Amniotic stem cell (primary cell): ENCODE results near the gene RTN4R.

Experiments used
- DNase-seq: peaks from one replicate; lab custom pipeline; 2025; lab: John Stamatoyannopoulos, UW

The RTN4R gene

DNA sequence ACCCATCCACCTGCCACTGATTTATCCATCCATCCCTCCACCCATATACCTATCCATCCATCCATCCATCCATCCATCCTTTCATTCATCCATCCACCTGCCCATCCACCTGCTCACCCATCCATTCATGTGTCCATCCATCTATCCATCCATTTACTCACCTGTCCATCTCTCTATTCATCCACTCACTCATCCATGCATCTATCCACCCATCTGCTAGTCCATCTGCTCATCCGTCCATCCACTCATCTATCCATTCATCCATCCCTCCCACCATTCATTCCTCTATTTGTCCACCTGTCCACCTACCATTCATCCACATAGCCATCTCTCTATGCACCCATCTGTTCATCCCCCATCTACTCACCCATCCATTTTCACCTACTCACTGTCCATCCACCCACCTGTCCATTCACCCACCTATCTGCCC, 68.7 kb downstream of the RTN4R start:
- DNase-seq = no peak

- no peak for DNase-seq
These were observed 69.4 kb downstream of the RTN4R start for GRCh38 chr22:20198557-20199319.

GRCh38 chr22:20197407-20198030, 70.6 kb downstream of the RTN4R start:
- DNase-seq = no peak

DNA sequence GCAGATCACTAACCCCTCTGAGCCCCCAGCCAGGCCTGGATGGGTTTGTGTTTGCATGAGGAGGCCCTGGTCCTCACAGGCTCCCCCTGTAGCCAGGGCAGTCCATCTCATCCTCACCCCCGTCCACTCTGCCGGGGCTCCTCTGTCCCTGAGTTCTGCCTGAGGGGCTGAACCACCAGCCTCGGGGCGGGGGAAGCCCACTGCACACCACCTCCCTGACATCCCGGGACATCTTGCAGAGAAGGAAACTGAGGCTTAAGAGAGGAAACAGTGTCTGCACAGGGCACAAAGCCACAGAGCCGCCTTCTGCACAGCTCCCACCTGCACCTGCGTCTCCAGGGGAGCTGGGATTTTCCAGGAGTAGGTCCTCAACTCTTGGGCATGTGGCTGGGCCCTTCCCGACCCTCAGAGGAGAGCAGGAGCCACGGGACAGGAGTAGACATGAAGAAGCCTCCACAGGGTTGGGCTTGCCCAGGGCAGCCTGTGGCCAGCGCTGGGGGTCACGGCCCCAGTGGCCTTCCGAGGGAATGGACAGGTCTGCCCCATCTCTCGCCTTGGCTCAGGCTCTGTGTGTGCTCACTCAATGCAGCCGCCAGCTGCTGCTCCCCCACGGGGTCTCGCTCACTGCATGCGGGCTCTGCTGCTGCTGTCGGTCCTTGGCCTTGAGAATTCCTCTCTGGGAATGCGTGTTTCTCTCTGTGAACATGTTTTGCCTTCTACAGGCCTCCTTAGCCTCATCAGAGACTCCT, 71.8 kb downstream of the RTN4R start:
- no peak for DNase-seq

- DNase-seq = no peak
These were observed 73.2 kb downstream of the RTN4R start for GRCh38 chr22:20194681-20195593.

GRCh38 chr22:20193761-20194494, 74.2 kb downstream of the RTN4R start:
- no peak for DNase-seq

DNA sequence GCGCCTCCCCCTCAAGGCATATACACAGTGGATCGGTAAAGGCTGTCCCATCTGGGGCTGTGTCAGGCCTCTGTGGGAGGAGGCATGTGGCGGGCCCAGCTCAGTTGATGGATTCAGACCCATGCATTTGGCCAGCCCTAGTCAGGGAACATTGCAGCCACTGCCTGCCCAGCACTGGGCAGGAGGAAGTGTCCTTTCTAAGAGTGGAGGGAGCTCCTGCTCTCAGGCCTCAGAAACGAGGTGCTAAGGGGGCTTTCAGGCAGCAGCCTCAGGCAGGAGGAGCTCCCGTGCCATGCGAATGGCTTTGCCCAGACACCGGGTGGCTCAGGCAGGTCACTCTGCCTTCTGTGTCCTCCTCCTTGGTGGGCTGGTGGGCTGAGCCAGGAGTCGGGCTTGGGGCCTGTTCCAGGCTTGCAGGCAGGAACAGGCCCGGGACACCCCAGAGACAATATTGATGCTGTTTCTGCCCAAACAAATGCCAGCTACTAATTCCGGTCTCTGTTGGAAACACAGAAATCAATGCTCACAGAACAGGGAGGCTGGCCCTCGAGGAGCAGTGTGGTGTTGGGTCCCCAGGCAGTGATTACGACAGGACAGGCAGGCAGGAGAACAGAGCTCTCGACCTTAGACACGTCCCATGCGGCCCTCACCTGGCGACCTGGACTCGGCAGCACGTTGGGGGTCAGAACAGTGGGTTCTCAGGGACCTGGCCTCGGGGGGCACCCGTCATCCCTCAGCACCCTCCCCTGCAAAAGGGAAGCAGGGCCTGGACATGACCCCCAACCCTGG, 75.0 kb downstream of the RTN4R start:
- no peak for DNase-seq

DNA sequence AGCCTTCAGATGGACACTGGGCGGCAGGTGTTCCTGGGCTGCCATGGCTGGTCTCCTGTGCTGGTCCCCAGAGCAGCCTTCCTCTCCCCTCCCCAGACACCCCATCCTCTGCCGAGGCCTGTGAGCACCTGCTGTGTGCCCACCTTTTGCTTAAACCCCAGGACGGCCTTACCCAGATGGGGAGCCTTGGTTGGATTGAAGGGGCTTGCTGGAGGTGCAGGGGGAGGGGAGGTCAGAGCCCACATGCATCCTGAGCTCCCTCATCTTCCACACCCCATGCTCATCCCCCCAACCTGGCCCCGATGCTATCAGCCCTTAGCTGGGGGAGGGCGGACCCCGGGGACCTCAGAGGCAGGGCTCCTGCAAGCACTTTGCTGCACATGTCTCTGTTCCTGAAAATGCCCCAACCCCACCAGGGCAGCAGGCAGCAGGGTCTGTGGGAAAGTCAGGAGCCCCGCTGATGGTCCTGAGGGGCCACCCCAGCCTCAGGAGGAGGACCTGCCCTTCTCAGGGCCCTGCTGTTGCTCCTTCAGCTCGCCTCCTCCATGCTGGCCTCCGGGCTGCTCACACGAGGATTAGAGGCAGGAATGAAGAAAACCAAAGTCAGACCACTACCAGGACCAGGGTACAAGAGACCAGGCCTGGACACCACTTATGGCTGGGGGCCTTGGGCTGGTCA, 75.7 kb downstream of the RTN4R start:
- no peak for DNase-seq

DNA sequence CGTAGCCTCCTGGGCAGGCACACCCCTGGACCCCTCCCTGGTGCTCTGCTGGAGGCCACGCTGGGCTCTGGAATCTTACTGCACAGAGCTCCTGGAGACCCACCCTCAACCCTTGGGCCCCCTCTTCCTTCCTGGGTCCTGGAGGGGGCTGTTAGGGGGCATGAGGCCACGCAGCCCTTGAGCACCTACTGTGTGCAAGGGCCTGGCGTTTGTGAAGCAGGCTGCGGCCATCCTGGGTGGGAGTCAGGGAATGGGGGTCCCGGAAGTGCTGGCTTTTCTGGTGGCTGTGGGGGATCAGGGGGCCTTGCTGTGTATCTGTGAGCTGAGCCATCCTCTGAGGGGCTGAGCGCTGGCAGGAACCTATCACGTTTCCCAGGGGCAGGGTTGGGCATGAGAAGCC, 76.3 kb downstream of the RTN4R start:
- no peak for DNase-seq
